HFFc6 (cell line): ENCODE measurements around the gene AKR1D1. TPM values are rescaled to one million over a fixed set of nuclear protein-coding genes. Genes with fewer than 3 reads are reported as not detected.
A peak's percentile ranks its signal among the peaks of the same experiment; 100 is the strongest.

Experiments used
- DNase-seq: peaks from one replicate; pipeline ENCODE4 v3.0.0-alpha.2; 2018
- H3K27ac Mint-ChIP-seq: 2 replicates; pipeline ENCODE4 v1.8.0; 2020; ENCODE audit warnings: mild to moderate bottlenecking, mixed read lengths
- H3K27me3 Mint-ChIP-seq: 2 replicates; pipeline ENCODE4 v1.8.0; 2021; ENCODE audit warnings: mild to moderate bottlenecking, moderate library complexity, mixed read lengths; ENCODE audit not compliant: insufficient read depth
- H3K36me3 Mint-ChIP-seq: 2 replicates; pipeline ENCODE4 v1.8.0; 2021; ENCODE audit warnings: low read depth, mixed read lengths
- H3K4me1 Mint-ChIP-seq: 2 replicates; pipeline ENCODE4 v1.8.0; 2020; ENCODE audit warnings: low read depth, mixed read lengths
- H3K4me3 Mint-ChIP-seq: 2 replicates; pipeline ENCODE4 v1.8.0; 2020; ENCODE audit warnings: mild to moderate bottlenecking, moderate library complexity, mixed read lengths
- H3K9me3 Mint-ChIP-seq: 2 replicates; pipeline ENCODE4 v1.8.0; 2020; ENCODE audit warnings: mild to moderate bottlenecking, mixed read lengths
- total RNA-seq, 6 experiments: library from RNA; stranded (reverse); fragmentation: NEBNext Ultra II Directional; extraction: Animal tissue kit (Norgen Biotek cat#: 25700); gene quantifications; 2 replicates in 1 of 6; 3 replicates in 5 of 6; pipeline ENCODE4 v1.2.3, GENCODE V29; 2021
- TF ChIP-seq, protein P1 (sequence below): fragments of 200-600 bp; sonication (generic); IDR thresholded peaks from 2 replicates; pipeline ENCODE4 v1.5.0; 2021; ENCODE audit warnings: antibody characterized with exemption, mild to moderate bottlenecking

Gene AKR1D1
- total RNA-seq, 6 experiments from 2014 or later: 0.17 TPM; not detected in 5

DNA sequence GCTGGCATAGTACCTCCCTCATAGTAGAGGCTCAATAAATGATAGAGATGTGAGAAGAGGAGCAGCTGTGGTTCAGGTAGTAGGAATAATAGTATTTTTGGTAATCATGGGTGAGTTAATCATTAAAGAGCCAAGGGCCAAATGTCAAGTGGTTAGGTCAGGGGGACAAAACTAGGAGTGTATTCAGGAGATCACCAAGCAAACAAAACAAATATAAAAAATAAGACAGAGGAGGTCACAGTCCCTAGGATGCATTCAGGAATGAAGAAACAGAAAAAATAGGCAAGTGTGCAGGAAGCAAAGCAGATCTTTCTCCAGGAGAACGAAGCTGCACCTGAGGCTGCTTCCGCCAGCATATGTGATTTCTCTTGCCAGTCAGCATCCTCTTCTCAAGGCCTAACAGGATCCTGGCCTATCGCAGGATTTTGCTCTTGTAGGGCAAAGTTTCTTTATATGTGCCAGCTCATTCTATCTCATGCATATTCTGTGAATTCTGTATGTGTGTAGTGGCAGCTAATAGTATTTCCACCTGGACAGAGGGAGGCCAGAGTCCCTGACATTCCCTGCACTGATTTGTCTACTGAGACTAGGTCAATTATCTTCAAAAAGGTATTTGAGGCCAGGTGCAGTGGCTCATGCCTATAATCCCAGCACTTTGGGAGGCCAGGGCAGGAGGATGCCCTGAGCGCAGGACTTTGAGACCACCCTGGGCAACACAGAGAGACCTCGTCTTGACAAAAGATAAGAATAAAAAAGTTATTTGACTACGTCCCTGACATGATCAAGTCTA lies 82.7 kb downstream of the AKR1D1 start:
- Mint-ChIP-seq H3K4me1 (no peaks in the 10 kb centered on the region), H3K27ac (no peak overlapping the region), H3K4me3 (no peak overlapping the region), H3K27me3 (peaks cover 2% of the 10 kb centered on the region), H3K9me3 (peaks cover 5% of the 10 kb centered on the region), H3K36me3 (peaks cover under 1% of the 10 kb centered on the region)
- TF ChIP-seq, protein P1, sequence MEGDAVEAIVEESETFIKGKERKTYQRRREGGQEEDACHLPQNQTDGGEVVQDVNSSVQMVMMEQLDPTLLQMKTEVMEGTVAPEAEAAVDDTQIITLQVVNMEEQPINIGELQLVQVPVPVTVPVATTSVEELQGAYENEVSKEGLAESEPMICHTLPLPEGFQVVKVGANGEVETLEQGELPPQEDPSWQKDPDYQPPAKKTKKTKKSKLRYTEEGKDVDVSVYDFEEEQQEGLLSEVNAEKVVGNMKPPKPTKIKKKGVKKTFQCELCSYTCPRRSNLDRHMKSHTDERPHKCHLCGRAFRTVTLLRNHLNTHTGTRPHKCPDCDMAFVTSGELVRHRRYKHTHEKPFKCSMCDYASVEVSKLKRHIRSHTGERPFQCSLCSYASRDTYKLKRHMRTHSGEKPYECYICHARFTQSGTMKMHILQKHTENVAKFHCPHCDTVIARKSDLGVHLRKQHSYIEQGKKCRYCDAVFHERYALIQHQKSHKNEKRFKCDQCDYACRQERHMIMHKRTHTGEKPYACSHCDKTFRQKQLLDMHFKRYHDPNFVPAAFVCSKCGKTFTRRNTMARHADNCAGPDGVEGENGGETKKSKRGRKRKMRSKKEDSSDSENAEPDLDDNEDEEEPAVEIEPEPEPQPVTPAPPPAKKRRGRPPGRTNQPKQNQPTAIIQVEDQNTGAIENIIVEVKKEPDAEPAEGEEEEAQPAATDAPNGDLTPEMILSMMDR: no peak
- no peak for DNase-seq

GRCh38 chr7:138161600-138162081 lies 85.4 kb downstream of the AKR1D1 start:
- H3K4me3 Mint-ChIP-seq: no peak overlapping the region
- TF ChIP-seq, protein P1: peak; percentile 81
- peaks cover 2% of the 10 kb centered on the region; the same call in 1 of the 2 replicates for H3K27me3 Mint-ChIP-seq
- no peaks in the 10 kb centered on the region for H3K4me1 Mint-ChIP-seq
- peak; percentile 87 for DNase-seq
- H3K9me3 Mint-ChIP-seq: peaks cover 18% of the 10 kb centered on the region
- no peak overlapping the region for H3K27ac Mint-ChIP-seq
- peaks cover 14% of the 10 kb centered on the region for H3K36me3 Mint-ChIP-seq

DNA sequence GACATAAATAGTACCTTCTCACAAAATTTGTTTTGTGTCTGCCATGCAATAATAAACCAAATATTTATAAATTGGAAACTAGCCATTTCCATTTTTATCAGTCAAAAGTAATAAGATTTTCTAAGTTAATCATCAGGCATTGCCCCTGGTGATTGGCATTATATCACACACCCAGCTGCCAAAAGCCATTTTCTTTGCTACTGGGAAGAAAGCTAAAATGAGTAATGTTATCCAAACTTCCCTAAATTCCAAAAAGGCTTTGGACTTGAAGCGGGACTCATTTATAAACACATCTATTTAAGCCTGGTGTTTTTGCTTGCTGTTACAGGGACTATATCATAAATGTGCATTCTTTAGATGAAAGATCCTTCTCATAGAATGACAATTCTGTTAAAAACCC lies 86.0 kb downstream of the AKR1D1 start:
- H3K9me3 Mint-ChIP-seq: peaks cover 18% of the 10 kb centered on the region
- H3K27me3 Mint-ChIP-seq: peaks cover 2% of the 10 kb centered on the region; the same call in 1 of the 2 replicates
- peaks cover 14% of the 10 kb centered on the region for H3K36me3 Mint-ChIP-seq
- no peaks in the 10 kb centered on the region for H3K4me1 Mint-ChIP-seq
- no peak overlapping the region for H3K27ac Mint-ChIP-seq
- TF ChIP-seq, protein P1: no peak
- DNase-seq: no peak
- H3K4me3 Mint-ChIP-seq: no peak overlapping the region

DNA sequence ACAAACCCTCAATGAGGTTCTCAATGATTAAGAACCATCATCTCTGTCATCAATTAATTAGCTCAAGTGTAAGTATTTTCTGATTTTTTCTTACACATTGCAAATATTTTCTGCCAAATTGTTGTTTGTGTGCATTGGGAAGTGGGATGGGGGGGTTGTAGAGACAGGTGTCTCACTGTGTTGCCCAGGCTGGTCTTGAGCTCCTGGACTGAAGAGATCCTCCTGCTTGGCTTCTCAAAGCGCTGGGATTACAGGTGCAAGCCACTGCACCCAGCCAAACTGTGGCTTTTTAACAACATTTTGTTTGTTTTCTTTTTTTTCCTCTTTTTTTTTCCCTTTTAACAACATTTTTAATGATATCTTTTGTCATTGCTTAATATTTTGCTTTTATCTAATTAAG lies 87.5 kb downstream of the AKR1D1 start:
- TF ChIP-seq, protein P1: no peak
- Mint-ChIP-seq H3K36me3 (peaks cover 14% of the 10 kb centered on the region), H3K27ac (no peak overlapping the region), H3K4me1 (no peaks in the 10 kb centered on the region), H3K27me3 (peaks cover 2% of the 10 kb centered on the region; the same call in 1 of the 2 replicates), H3K4me3 (no peak overlapping the region), H3K9me3 (peaks cover 18% of the 10 kb centered on the region)
- DNase-seq: no peak

GRCh38 chr7:138164804-138165203 lies 88.5 kb downstream of the AKR1D1 start:
- H3K4me3 Mint-ChIP-seq: no peak overlapping the region
- peaks cover 18% of the 10 kb centered on the region for H3K9me3 Mint-ChIP-seq
- TF ChIP-seq, protein P1: no peak

More at GRCh38 chr7:138164804-138165203, 88.5 kb downstream of the AKR1D1 start:
- H3K36me3 Mint-ChIP-seq: peaks cover 14% of the 10 kb centered on the region
- no peak overlapping the region for H3K27ac Mint-ChIP-seq
- no peak for DNase-seq
- peaks cover 4% of the 10 kb centered on the region; the same call in 1 of the 2 replicates for H3K27me3 Mint-ChIP-seq
- no peaks in the 10 kb centered on the region for H3K4me1 Mint-ChIP-seq
